Dendritic cell treated with granulocyte-macrophage colony-stimulating factor and Interleukin-4, amounts not matched to agents 40 ng/mL and 50 ng/mL, for 4 days (primary cell): ENCODE data around the gene CDIPT.
"Not testable (repeated sequence)": the region's sequence is repeated elsewhere in the genome, so short reads cannot be mapped to it uniquely, and the experiment has no call there.

ENCODE experiments used
- H3K27ac Mint-ChIP-seq: one replicate; pipeline ENCODE4 v1.8.0; 2022; ENCODE audit warnings: mild to moderate bottlenecking, mixed read lengths
- H3K27me3 Mint-ChIP-seq: one replicate; pipeline ENCODE4 v1.8.0; 2022; ENCODE audit warnings: mild to moderate bottlenecking, mixed read lengths
- H3K36me3 Mint-ChIP-seq: one replicate; pipeline ENCODE4 v1.8.0; 2022; ENCODE audit warnings: low read depth, mixed read lengths
- H3K4me1 Mint-ChIP-seq: one replicate; pipeline ENCODE4 v1.8.0; 2022; ENCODE audit warnings: low read depth, mixed read lengths
- H3K4me3 Mint-ChIP-seq: one replicate; pipeline ENCODE4 v1.8.0; 2022; ENCODE audit warnings: mild to moderate bottlenecking, moderate library complexity, mixed read lengths
- H3K9me3 Mint-ChIP-seq: one replicate; pipeline ENCODE4 v1.8.0; 2022; ENCODE audit warnings: mixed read lengths
- intact Hi-C: fragments of 100-400 bp; cut with micrococcal nuclease; formaldehyde crosslinking; loops from one replicate; pipeline ENCODE4 v1.15.0; 2022

The CDIPT gene

GRCh38 chr16:29900888-29901606, 38.0 kb upstream of the CDIPT start:
- Mint-ChIP-seq H3K9me3 (no peaks in the 10 kb centered on the region), H3K27ac (peak overlapping the region; percentile 64), H3K4me1 (peaks cover 14% of the 10 kb centered on the region), H3K36me3 (no peaks in the 10 kb centered on the region), H3K27me3 (peaks cover 55% of the 10 kb centered on the region), H3K4me3 (peak overlapping the region; percentile 84)
- intact Hi-C loops = loop anchor here (2.0 to 5.0 kb wide), 2 partner anchors 38 to 61 kb away; partner anchors contain the start of genes CDIPT and TMEM219

- intact Hi-C loops = loop anchor here (2.0 to 5.0 kb wide), 2 partner anchors 37 to 62 kb away; partner anchors contain the start of genes CDIPT and TMEM219
- peaks cover 56% of the 10 kb centered on the region for H3K27me3 Mint-ChIP-seq
- H3K4me1 Mint-ChIP-seq = peaks cover 14% of the 10 kb centered on the region
- H3K36me3 Mint-ChIP-seq = no peaks in the 10 kb centered on the region
- H3K27ac Mint-ChIP-seq = peak within 1 kb of the TSS; percentile 64
- H3K9me3 Mint-ChIP-seq = no peaks in the 10 kb centered on the region
- peak within 1 kb of the TSS; percentile 84 for H3K4me3 Mint-ChIP-seq
These were observed 37.3 kb upstream of the CDIPT start, which contains the start of gene ASPHD1 for GRCh38 chr16:29900102-29900887. TSS of gene ASPHD1 (plus strand) at chr16:29900488. CDS start at chr16:29900972, 484 bp downstream.

- Mint-ChIP-seq H3K9me3 (no peaks in the 10 kb centered on the region), H3K36me3 (no peaks in the 10 kb centered on the region), H3K27me3 (peaks cover 58% of the 10 kb centered on the region), H3K4me1 (peaks cover 14% of the 10 kb centered on the region), H3K27ac (peak within 1 kb of the TSS; percentile 64), H3K4me3 (peak within 1 kb of the TSS; percentile 84)
- intact Hi-C loops = loop anchor here (2.0 to 5.0 kb wide), 2 partner anchors 37 to 63 kb away; partner anchors contain the start of genes CDIPT and TMEM219
These were observed 36.6 kb upstream of the CDIPT start, which contains the start of gene SEZ6L2 for GRCh38 chr16:29899516-29900101. TSS of gene SEZ6L2 (minus strand) at chr16:29899550. CDS start at chr16:29899019, 531 bp downstream.

- intact Hi-C loops = no loop called here
- H3K27ac Mint-ChIP-seq = no peak overlapping the region
- H3K4me1 Mint-ChIP-seq = peaks cover 14% of the 10 kb centered on the region
- peaks cover 58% of the 10 kb centered on the region for H3K27me3 Mint-ChIP-seq
- no peaks in the 10 kb centered on the region for H3K36me3 Mint-ChIP-seq
- no peaks in the 10 kb centered on the region for H3K9me3 Mint-ChIP-seq
- peak overlapping the region; percentile 18 for H3K4me3 Mint-ChIP-seq
These were observed 35.9 kb upstream of the CDIPT start for GRCh38 chr16:29898804-29899515.

GRCh38 chr16:29898135-29898803, 35.2 kb upstream of the CDIPT start:
- H3K27ac Mint-ChIP-seq = no peak overlapping the region
- H3K36me3 Mint-ChIP-seq = no peaks in the 10 kb centered on the region
- no peaks in the 10 kb centered on the region for H3K9me3 Mint-ChIP-seq
- H3K4me3 Mint-ChIP-seq = no peak overlapping the region
- intact Hi-C loops = no loop called here
- H3K27me3 Mint-ChIP-seq = peaks cover 54% of the 10 kb centered on the region
- peaks cover 9% of the 10 kb centered on the region for H3K4me1 Mint-ChIP-seq

- H3K27ac Mint-ChIP-seq = no peak overlapping the region
- H3K4me1 Mint-ChIP-seq = peaks cover 13% of the 10 kb centered on the region
- peaks cover 51% of the 10 kb centered on the region for H3K27me3 Mint-ChIP-seq
- no peaks in the 10 kb centered on the region for H3K36me3 Mint-ChIP-seq
- intact Hi-C loops = no loop called here
- no peaks in the 10 kb centered on the region for H3K9me3 Mint-ChIP-seq
- H3K4me3 Mint-ChIP-seq = no peak overlapping the region
These were observed 34.3 kb upstream of the CDIPT start for GRCh38 chr16:29897333-29897732.

GRCh38 chr16:29896841-29897240, 33.8 kb upstream of the CDIPT start:
- Mint-ChIP-seq H3K4me3 (no peak overlapping the region), H3K27ac (no peak overlapping the region), H3K9me3 (no peaks in the 10 kb centered on the region), H3K36me3 (no peaks in the 10 kb centered on the region), H3K4me1 (peaks cover 18% of the 10 kb centered on the region), H3K27me3 (peaks cover 46% of the 10 kb centered on the region)
- intact Hi-C loops = no loop called here

- no peaks in the 10 kb centered on the region for H3K36me3 Mint-ChIP-seq
- H3K27me3 Mint-ChIP-seq = peaks cover 30% of the 10 kb centered on the region
- no peaks in the 10 kb centered on the region for H3K9me3 Mint-ChIP-seq
- intact Hi-C loops = no loop called here
- no peak overlapping the region for H3K27ac Mint-ChIP-seq
- no peak overlapping the region for H3K4me3 Mint-ChIP-seq
- peaks cover 11% of the 10 kb centered on the region for H3K4me1 Mint-ChIP-seq
These were observed 31.3 kb upstream of the CDIPT start for GRCh38 chr16:29894352-29894751.

GRCh38 chr16:29893553-29893952, 30.5 kb upstream of the CDIPT start:
- Mint-ChIP-seq H3K27ac (no peak overlapping the region), H3K4me1 (peaks cover 11% of the 10 kb centered on the region), H3K4me3 (no peak overlapping the region), H3K36me3 (no peaks in the 10 kb centered on the region), H3K27me3 (peaks cover 22% of the 10 kb centered on the region), H3K9me3 (no peaks in the 10 kb centered on the region)
- intact Hi-C loops = no loop called here

- Mint-ChIP-seq H3K36me3 (no peaks in the 10 kb centered on the region), H3K4me3 (no peak overlapping the region), H3K4me1 (peaks cover 11% of the 10 kb centered on the region), H3K9me3 (no peaks in the 10 kb centered on the region), H3K27me3 (peaks cover 11% of the 10 kb centered on the region), H3K27ac (no peak overlapping the region)
- intact Hi-C loops = no loop called here
These were observed 29.4 kb upstream of the CDIPT start for GRCh38 chr16:29892458-29892813.

GRCh38 chr16:29891525-29892457, 28.8 kb upstream of the CDIPT start:
- H3K27me3 Mint-ChIP-seq = peaks cover 8% of the 10 kb centered on the region
- H3K9me3 Mint-ChIP-seq = no peaks in the 10 kb centered on the region
- intact Hi-C loops = no loop called here
- H3K4me1 Mint-ChIP-seq = peaks cover 11% of the 10 kb centered on the region
- H3K4me3 Mint-ChIP-seq = no peak overlapping the region
- no peaks in the 10 kb centered on the region for H3K36me3 Mint-ChIP-seq
- no peak overlapping the region for H3K27ac Mint-ChIP-seq

- H3K9me3 Mint-ChIP-seq, H3K27ac Mint-ChIP-seq, H3K27me3 Mint-ChIP-seq, H3K36me3 Mint-ChIP-seq, intact Hi-C loops, H3K4me3 Mint-ChIP-seq: not testable (repeated sequence)
- peaks cover 11% of the 10 kb centered on the region for H3K4me1 Mint-ChIP-seq
These were observed 26.3 kb upstream of the CDIPT start for GRCh38 chr16:29889372-29889771.
